Measurements from ENCODE around the gene SLC35D1. TPM values are rescaled to one million over a fixed set of nuclear protein-coding genes. Genes with fewer than 3 reads are reported as not detected.
"Not testable (repeated sequence)": the region's sequence is repeated elsewhere in the genome, so short reads cannot be mapped to it uniquely, and the experiment has no call there.

The SLC35D1 gene
- total RNA-seq, 1 experiment from 2014 or later = 7.7 TPM

DNA sequence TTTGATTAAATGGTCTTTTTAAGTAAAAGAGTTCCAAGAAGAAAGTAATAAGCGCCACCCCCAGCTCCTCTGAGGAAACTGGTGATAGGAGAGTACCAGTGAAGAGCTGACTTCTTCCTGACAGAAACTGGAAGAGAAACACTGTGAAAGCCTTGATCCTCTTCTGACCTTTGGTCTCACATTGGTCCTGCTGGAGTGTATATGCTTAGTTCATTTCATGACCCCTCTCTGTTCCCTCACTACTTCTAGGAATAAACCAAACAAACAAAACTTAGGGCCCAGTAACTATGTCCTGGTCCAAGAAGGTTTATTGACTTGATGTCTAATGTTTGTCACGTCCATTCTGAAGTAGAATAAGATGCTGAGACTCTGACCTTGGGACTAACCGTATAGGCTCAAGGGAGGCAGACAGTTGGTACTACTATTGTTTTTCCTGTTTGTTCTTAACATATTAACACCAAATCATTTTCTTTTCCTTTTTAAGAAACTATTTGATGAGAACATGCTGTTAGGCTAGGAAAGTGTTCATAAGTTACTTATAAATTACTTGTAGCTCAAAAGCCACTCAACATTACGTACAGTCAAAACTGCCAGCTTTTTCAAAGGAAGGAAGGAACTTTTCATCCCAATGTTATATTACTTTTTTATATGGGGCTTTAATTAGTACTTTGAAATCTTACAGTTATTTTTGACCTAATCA, 71.2 kb downstream of the SLC35D1 start:
- Mint-ChIP-seq H3K4me3 (ENCODE audit: unreplicated experiment) (no peak overlapping the region), H3K4me1 (ENCODE audit: low read depth, unreplicated experiment) (no peaks in the 10 kb centered on the region), H3K9me3 (ENCODE audit: unreplicated experiment) (no peaks in the 10 kb centered on the region), H3K27ac (ENCODE audit: unreplicated experiment) (no peak overlapping the region), H3K36me3 (ENCODE audit: insufficient read depth, unreplicated experiment) (peaks cover 29% of the 10 kb centered on the region), H3K27me3 (ENCODE audit: insufficient read depth, unreplicated experiment) (no peaks in the 10 kb centered on the region)
- Histone ChIP-seq H3K4me1 (0 out of 2 replicates have a peak, but pooled peaks cover 4% of the 10 kb centered on the region), H3K36me3 (ENCODE audit: control insufficient read depth, insufficient read depth, low read length) (no peaks in the 10 kb centered on the region), H3K27me3 (replicated peaks; ENCODE audit: control insufficient read depth, insufficient read depth, low read length) (no peaks in the 10 kb centered on the region), H3K9me3 (no peaks in the 10 kb centered on the region), H3K4me3 (ENCODE audit: low read depth, low read length) (no peak overlapping the region)
- no peak for DNase-seq
- TF ChIP-seq, protein P1, sequence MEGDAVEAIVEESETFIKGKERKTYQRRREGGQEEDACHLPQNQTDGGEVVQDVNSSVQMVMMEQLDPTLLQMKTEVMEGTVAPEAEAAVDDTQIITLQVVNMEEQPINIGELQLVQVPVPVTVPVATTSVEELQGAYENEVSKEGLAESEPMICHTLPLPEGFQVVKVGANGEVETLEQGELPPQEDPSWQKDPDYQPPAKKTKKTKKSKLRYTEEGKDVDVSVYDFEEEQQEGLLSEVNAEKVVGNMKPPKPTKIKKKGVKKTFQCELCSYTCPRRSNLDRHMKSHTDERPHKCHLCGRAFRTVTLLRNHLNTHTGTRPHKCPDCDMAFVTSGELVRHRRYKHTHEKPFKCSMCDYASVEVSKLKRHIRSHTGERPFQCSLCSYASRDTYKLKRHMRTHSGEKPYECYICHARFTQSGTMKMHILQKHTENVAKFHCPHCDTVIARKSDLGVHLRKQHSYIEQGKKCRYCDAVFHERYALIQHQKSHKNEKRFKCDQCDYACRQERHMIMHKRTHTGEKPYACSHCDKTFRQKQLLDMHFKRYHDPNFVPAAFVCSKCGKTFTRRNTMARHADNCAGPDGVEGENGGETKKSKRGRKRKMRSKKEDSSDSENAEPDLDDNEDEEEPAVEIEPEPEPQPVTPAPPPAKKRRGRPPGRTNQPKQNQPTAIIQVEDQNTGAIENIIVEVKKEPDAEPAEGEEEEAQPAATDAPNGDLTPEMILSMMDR (IDR thresholded peaks at IDR 0.05; ENCODE audit: insufficient read depth in 1 of 2, low read depth in 1 of 2, low read length in 1 of 2, severe bottlenecking in 1 of 2, unreplicated experiment in 1 of 2) = no peak
- BruUV-seq (replicated peaks) = no TSS peak
- ChIA-PET POLR2A (no interaction called here), CTCF (no interaction called here)
- intact Hi-C loops (cut with micrococcal nuclease; ENCODE audit: unreplicated experiment) = no loop called here

- no TSS peak for BruUV-seq (replicated peaks)
- intact Hi-C loops (cut with micrococcal nuclease; ENCODE audit: unreplicated experiment) = no loop called here
- peaks cover 25% of the 10 kb centered on the region for H3K36me3 Mint-ChIP-seq (ENCODE audit: insufficient read depth, unreplicated experiment)
- H3K4me3 Mint-ChIP-seq (ENCODE audit: unreplicated experiment) = no peak overlapping the region
- Histone ChIP-seq H3K9me3 (no peaks in the 10 kb centered on the region), H3K4me3 (ENCODE audit: low read depth, low read length) (no peak overlapping the region), H3K4me1 (0 out of 2 replicates have a peak, but pooled peaks cover 4% of the 10 kb centered on the region), H3K27me3 (replicated peaks; ENCODE audit: control insufficient read depth, insufficient read depth, low read length) (no peaks in the 10 kb centered on the region), H3K36me3 (ENCODE audit: control insufficient read depth, insufficient read depth, low read length) (no peaks in the 10 kb centered on the region)
- ChIA-PET CTCF (no interaction called here), POLR2A (no interaction called here)
- no peak overlapping the region for H3K27ac Mint-ChIP-seq (ENCODE audit: unreplicated experiment)
- TF ChIP-seq, protein P1 (IDR thresholded peaks at IDR 0.05; ENCODE audit: insufficient read depth in 1 of 2, low read depth in 1 of 2, low read length in 1 of 2, severe bottlenecking in 1 of 2, unreplicated experiment in 1 of 2) = no peak
- no peak for DNase-seq
- H3K9me3 Mint-ChIP-seq (ENCODE audit: unreplicated experiment) = no peaks in the 10 kb centered on the region
- no peaks in the 10 kb centered on the region for H3K27me3 Mint-ChIP-seq (ENCODE audit: insufficient read depth, unreplicated experiment)
- H3K4me1 Mint-ChIP-seq (ENCODE audit: low read depth, unreplicated experiment) = no peaks in the 10 kb centered on the region
These were observed 72.3 kb downstream of the SLC35D1 start for GRCh38 chr1:66981679-66982078.

- POLR2A ChIA-PET = no interaction called here
- intact Hi-C loops (cut with micrococcal nuclease; ENCODE audit: unreplicated experiment) = no loop called here
- DNase-seq = no peak
- Mint-ChIP-seq H3K4me3 (ENCODE audit: unreplicated experiment) (no peak overlapping the region), H3K36me3 (ENCODE audit: insufficient read depth, unreplicated experiment) (peaks cover 22% of the 10 kb centered on the region), H3K27me3 (ENCODE audit: insufficient read depth, unreplicated experiment) (no peaks in the 10 kb centered on the region), H3K4me1 (ENCODE audit: low read depth, unreplicated experiment) (no peaks in the 10 kb centered on the region), H3K9me3 (ENCODE audit: unreplicated experiment) (no peaks in the 10 kb centered on the region), H3K27ac (ENCODE audit: unreplicated experiment) (no peak overlapping the region)
- no peaks in the 10 kb centered on the region for H3K36me3 ChIP-seq (ENCODE audit: control insufficient read depth, insufficient read depth, low read length)
- TF ChIP-seq, protein P1 (IDR thresholded peaks at IDR 0.05; ENCODE audit: insufficient read depth in 1 of 2, low read depth in 1 of 2, low read length in 1 of 2, severe bottlenecking in 1 of 2, unreplicated experiment in 1 of 2) = no peak
- H3K9me3 ChIP-seq = no peaks in the 10 kb centered on the region
- 0 out of 2 replicates have a peak, but pooled peaks cover 4% of the 10 kb centered on the region for H3K4me1 ChIP-seq
- H3K4me3 ChIP-seq (ENCODE audit: low read depth, low read length) = no peak overlapping the region
- H3K27me3 ChIP-seq (replicated peaks; ENCODE audit: control insufficient read depth, insufficient read depth, low read length) = no peaks in the 10 kb centered on the region
- CTCF ChIA-PET = interaction anchor here (0.6 kb wide), 1 partner anchor 169 kb away, joined by 4 read pairs; no protein-coding TSS in a partner anchor
- BruUV-seq (replicated peaks) = no TSS peak
These were observed 73.1 kb downstream of the SLC35D1 start for GRCh38 chr1:66980745-66981367.

DNA sequence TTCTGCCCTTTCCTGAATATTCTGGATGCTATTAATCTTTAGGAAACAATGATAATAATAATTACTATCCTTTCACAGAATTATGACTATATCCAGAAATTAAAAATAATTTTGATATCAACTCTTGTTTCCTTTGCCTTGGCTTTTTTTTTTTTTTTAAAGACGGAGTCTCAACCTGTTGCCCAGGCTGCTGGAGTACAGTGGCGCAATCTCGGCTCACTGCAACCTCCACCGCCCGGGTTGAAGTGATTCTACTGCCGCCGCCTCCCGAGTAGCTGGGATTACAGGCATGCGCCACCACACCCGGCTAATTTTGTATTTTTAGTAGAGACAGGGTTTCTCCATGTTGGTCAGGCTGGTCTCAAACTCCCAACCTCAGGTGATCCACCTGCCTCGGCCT, 74.3 kb downstream of the SLC35D1 start:
- H3K4me3 ChIP-seq (ENCODE audit: low read depth, low read length); POLR2A ChIA-PET; H3K27me3 Mint-ChIP-seq (ENCODE audit: insufficient read depth, unreplicated experiment); CTCF ChIA-PET; H3K4me3 Mint-ChIP-seq (ENCODE audit: unreplicated experiment); H3K27ac Mint-ChIP-seq (ENCODE audit: unreplicated experiment); H3K9me3 Mint-ChIP-seq (ENCODE audit: unreplicated experiment); H3K27me3 ChIP-seq (replicated peaks; ENCODE audit: control insufficient read depth, insufficient read depth, low read length); H3K9me3 ChIP-seq; H3K4me1 ChIP-seq; DNase-seq; H3K4me1 Mint-ChIP-seq (ENCODE audit: low read depth, unreplicated experiment); BruUV-seq (replicated peaks); H3K36me3 ChIP-seq (ENCODE audit: control insufficient read depth, insufficient read depth, low read length); intact Hi-C loops (cut with micrococcal nuclease; ENCODE audit: unreplicated experiment): not testable (repeated sequence)
- peaks cover 19% of the 10 kb centered on the region for H3K36me3 Mint-ChIP-seq (ENCODE audit: insufficient read depth, unreplicated experiment)

Data from Caco-2 (cell line).